NCI-H2029 treated with DMSO at 0.1 percent for 48 hours (cell line): ENCODE measurements around the gene PDE7B.
A peak's percentile ranks its signal among the peaks of the same experiment; 100 is the strongest.

Experiments used
- DNase-seq: peaks from one replicate; lab custom pipeline; 2025; lab: John Stamatoyannopoulos, UW

PDE7B gene

GRCh38 chr6:135851442-135852271 is at the start of gene PDE7B:
Gene PDE7B, plus strand, starts transcription at chr6:135851701.
- peak; percentile 31 for DNase-seq

DNA sequence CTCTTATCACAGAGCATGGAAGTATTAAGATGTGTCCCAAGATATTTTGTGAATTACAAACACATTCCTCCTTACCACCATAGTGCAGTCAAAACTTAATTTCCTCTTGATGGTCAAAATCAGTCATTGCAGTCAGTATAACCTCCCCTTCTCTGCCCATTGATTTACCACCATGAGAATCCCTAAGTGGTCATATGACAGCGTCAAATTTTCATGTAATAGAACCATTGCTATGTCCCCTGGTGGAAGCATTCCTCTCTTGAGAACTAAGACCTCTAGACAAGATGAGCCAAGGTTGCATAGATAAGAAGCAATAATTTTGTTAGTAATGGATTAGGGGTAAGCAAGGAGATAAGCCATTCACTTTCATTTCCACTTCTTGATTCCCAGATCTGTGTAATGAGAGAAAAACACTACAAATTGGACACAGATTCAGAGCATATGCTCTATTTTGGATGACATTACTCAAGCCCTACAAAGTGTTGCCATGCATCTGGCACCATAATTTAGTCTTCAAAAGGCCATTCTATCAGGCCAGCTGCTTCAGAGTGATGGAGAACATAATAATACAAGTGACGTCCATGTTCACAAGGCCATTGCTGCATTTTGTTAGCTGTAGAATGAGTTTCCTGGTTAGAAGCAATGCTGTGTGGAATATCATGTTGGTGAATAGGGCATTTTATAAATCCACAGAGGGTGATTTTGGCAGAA is 49.6 kb upstream of the PDE7B start:
- no peak for DNase-seq

GRCh38 chr6:135810486-135810885 is 41.0 kb upstream of the PDE7B start:
- no peak for DNase-seq

GRCh38 chr6:135811170-135811569 is 40.3 kb upstream of the PDE7B start:
- no peak for DNase-seq

DNA sequence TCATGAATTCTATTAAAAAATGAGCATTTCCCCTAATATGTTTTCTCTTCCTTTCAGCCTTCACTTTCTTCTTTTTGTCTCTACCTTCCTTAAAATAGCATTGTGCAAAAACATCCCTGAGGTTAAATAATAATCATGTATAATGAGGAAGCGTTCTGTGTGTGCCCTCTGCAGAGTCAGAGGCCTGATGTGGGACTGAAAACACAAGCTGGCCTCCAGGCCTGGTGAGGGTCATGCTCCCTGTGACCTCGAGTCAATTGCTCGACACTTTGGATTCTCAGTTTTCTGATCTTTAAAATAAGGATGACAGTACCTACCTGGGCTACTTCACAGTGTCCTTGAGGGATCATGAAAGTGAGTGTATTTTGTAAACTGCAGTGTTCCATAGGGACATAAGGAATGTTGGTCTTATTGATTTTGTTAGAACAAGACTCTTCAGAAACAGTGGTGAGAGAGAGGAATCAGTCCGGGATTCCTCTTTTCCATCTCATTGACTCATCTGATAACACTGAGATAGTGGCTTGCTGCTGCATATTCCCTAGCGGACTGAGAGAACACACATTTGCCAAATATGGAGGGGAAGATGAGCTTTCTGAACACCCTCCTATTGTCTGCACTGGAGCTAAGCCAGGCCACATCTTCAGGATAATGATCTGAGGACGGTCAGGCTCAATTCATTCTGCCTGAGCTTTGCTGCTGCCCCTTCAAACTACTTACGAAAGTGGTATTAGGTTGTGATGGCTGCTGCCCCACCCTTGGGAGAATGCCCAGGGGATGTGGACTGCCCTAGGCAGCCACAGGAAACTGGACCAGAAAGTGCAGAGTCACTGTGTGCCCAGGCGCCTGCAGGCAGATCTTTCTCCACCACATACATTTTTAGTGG is 39.6 kb upstream of the PDE7B start:
- peak; percentile 42 for DNase-seq

GRCh38 chr6:135813401-135813800 is 38.1 kb upstream of the PDE7B start:
- no peak for DNase-seq

DNA sequence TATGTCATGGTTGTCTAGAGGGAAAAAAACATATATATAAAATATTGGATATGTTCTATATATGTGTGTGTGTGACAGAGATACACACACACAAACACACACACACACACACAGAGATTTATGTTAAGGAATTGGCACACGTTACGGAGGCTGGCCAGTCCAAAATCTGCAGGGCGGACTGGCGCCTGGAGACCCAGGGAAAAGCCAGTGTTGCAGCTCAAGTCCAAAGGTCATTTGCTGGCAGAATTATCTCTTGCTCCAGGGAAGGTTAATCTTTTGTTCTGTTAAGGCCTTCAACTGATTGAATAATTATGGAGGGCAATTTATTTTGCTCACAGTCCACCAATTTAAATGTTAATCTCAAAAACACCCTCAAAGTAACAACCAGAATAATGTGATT is 37.5 kb upstream of the PDE7B start:
- no peak for DNase-seq

DNA sequence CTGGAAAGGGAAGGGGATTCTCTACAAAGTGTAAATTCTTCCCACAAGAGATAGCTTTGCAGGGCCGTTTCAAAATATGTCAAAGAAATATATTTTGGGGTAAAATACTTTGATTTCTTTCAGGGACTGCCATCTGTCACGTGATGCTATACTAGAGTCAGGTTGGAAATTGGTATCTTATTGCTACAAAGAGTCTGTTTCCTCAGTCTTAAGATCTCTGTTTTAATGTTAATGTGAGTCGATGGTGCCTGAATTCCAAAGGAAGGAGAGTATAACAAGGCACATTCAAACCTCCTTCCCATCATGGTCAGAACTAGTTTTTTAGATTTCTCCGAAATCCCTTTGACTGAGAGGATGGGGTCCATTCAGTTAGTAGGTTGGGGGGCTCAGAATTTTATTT is 36.3 kb upstream of the PDE7B start:
- no peak for DNase-seq

- DNase-seq = no peak
These were observed 34.5 kb upstream of the PDE7B start for GRCh38 chr6:135817035-135817434.

GRCh38 chr6:135819665-135820064 is 31.8 kb upstream of the PDE7B start:
- DNase-seq = no peak

DNA sequence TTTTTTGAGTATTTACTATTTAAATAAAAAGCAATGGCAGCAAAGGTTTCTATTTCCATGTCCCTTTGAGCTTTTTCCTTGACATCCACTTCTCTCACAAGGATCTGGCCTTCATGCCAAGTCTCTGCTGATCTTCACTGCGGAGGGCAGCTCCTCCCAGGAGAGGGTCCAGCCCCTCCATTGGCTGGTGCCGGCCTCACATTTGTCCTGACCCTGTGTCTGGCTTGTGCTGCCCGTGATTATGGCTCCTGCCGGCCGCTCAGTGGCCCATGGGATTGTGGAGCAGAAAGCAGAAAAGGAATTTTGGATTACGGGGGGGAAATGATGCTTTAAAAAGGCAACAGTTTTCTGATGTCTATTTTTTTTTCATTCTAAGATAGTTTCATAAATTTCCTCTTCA is 31.2 kb upstream of the PDE7B start:
- no peak for DNase-seq

DNA sequence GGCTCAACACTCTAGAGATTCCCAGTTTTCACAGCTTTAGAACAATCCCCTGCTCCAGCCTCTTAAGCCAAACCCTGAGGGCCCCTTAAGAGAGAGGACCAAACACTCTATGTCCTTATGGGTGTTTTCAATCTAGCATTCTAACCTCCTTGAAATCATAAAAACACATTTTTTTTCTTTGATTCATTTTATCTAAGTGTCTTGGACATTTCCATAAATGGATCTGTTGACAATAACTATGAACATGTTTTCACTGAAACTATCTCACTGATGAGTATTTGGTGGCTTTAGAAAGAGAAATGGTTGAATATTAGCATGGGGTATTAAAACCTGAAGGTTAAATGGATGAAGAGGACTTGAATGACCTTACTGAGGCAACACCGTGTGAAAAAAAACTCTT is 27.6 kb upstream of the PDE7B start:
- no peak for DNase-seq

- no peak for DNase-seq
These were observed 25.2 kb upstream of the PDE7B start for GRCh38 chr6:135826236-135826804.

GRCh38 chr6:135828021-135828420 is 23.5 kb upstream of the PDE7B start:
- DNase-seq = no peak

GRCh38 chr6:135830452-135830881 is 21.0 kb upstream of the PDE7B start:
- DNase-seq = no peak

DNA sequence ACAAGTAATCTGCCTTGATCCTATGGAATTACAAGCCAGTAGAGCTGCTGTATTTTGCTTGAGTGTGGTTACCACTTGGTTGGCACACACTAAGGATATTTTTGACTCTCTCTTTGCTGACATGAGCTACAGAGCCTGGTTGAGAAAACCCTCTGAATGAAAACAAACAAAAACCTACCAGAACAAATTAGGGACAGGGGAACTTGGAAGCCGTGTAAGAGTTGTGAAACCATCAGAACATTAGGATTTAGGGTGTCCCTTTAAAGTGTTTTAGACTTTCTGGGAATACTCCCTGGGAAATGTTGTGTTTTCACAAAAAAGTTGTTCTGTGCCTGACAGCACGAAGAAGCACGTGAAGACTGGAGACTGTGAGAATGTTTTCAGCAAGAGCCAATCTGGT is 20.5 kb upstream of the PDE7B start:
- DNase-seq = no peak

DNA sequence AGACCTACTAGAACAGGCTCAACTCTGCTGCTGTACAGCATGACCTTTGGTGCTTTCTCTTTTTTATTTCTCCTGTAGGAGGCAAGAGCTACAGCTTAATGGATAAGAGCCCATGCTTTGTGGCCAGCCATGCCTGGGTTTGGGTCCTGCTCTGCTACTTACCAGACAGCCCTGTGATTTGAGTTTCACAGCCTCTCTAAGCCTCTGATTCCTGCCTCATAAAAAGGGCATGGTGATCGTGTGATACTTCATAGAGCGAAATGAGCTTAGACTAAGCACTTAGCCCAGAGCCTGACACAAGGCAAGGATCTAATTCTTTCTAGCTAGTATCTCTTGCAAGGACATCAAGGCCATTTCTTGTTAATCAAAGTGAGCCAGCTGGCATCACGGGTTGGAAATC is 19.3 kb upstream of the PDE7B start:
- no peak for DNase-seq

GRCh38 chr6:135833771-135834170 is 17.7 kb upstream of the PDE7B start:
- no peak for DNase-seq

DNA sequence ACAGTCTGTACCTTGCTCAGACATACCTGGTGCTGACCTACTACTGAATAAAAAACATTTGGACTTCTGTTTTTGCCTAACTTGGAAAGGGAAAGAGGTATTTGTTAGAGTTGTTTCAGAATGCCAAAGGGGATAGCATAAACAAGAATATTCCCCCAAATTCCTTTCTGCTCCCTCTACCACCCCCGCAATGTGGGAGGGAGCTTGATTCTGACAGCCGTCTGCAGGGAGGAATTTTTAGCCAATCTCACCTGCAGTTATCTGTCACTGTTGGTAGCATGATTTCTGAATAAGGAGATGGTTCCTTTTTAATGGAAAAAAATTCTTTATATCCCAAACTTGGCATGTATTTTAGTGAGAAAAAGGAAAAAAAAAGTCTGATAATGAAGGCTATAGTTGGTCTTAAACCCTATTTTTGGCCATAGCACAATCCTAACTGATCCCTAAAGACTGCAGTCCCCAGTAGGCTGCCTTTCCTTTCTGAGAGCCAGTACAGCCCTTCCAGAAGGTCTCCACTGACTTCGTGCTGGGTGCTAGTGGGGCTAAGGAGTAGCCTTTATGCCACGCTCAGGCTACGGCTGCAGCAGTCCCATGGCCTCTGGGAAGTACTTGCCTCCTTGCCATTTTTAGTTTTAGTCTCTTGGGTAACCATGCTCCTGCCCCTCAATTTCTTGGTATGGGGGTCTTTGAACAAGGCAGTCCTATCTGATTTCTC is 13.6 kb upstream of the PDE7B start:
- no peak for DNase-seq

DNA sequence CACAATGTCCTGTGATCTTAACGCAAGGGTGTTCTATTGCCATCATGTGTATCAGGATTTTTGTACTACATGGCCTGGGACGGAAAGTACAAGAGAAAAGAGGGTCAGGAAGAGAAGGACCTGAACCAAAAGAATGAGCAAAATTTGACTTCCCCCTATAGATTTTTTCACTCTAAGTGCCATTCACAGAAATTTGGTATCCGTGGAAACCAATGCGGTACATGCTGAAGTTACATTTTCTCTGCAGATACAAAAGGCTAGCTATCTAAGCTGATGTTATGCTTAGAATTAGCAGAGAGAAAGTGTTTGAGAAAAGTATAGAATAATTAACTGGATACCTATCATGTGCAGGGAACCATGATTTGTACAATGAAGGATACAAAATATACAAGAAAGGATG is 12.4 kb upstream of the PDE7B start:
- DNase-seq = no peak

DNA sequence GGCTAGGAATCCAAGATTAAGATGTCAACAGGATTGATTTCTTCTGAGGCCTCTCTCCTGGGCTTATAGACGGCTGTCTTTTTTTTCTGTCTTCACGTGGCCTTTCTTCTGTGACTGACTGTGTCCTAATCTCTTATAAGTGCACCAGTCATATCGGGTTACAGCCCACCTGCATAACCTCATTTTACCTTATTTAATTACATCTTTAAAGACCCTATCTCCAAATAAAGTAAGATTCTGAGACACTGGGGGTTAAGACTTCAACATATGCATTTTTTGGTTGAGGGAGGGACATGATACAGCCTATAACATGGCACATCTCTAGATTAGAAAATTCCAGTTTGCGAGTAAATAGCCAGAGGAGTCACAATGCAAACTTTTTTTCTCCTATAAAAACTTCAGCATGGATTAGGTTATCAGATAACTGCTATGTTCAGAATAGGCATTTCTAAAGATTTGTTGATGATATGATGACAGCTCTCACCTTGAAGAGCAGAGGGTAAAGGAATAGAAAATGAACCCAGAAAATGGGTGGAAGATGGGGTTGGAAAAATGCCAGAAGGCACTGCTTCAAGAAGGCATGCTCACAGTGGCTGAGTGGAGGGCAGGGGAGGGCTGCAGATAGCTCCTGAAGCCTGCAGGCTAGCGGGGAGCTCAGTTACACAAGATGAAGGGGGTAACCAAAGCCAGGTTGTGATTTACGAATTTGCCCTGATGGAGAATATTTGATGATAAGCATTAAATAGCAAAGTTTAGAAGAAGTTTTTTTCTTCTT is 8.7 kb upstream of the PDE7B start:
- no peak for DNase-seq
